ENCODE measurements around the gene CBX6. TPM values are rescaled to one million over a fixed set of nuclear protein-coding genes. Genes with fewer than 3 reads are reported as not detected.

The CBX6 gene
- total RNA-seq, 1 experiment from 2014 or later, result 90.0 TPM

- DNase-seq (ENCODE audit: low read depth, low spot score) (no peak), ATAC-seq (no peak)
- Histone ChIP-seq H3K4me1 (ENCODE audit: control insufficient read depth in 1 of 2, insufficient read depth in 2 of 2, low read length in 2 of 2) (peaks cover 19 to 41% of the 10 kb centered on the region in 2 experiments), H3K36me3 (ENCODE audit: control insufficient read depth in 1 of 2, insufficient read depth in 2 of 2, low read length in 2 of 2) (no peaks in the 10 kb centered on the region), H3K4me3 (replicated peaks in 1 of 2; ENCODE audit: low read depth in 1 of 2, low read length in 2 of 2) (no peak overlapping the region), H3K4me2 (ENCODE audit: low read length) (no peak overlapping the region), H3K9me2 (ENCODE audit: insufficient read depth) (no peaks in the 10 kb centered on the region), H3K27ac (ENCODE audit: low read depth, low read length) (no peak overlapping the region), H3K9me3 (ENCODE audit: control insufficient read depth in 1 of 2, insufficient read depth in 1 of 2, low read depth in 1 of 2, low read length in 2 of 2) (no peaks in the 10 kb centered on the region), H3K9ac (ENCODE audit: low read length) (no peak overlapping the region), H2AFZ (ENCODE audit: low read depth, low read length, poor library complexity, severe bottlenecking) (no peak overlapping the region), H4K20me1 (ENCODE audit: insufficient read depth) (no peaks in the 10 kb centered on the region), H3K79me2 (ENCODE audit: insufficient read depth, low read length) (no peaks in the 10 kb centered on the region), H3K27me3 (ENCODE audit: insufficient read depth, low read length) (no peaks in the 10 kb centered on the region)
- TF ChIP-seq ZFX (IDR thresholded peaks at IDR 0.05), result no peak
- TF ChIP-seq TCF7L2 (IDR thresholded peaks at IDR 0.05; ENCODE audit: borderline replicate concordance, extremely low read depth, insufficient read depth, insufficient read length), result no peak
- TF ChIP-seq RAD21 (IDR thresholded peaks at IDR 0.05; ENCODE audit: low read depth), result no peak
- no peak for TF ChIP-seq SRF (IDR thresholded peaks at IDR 0.05; ENCODE audit: low read depth)
- no peak for TF ChIP-seq EZH2 (IDR thresholded peaks at IDR 0.05)
- no peak for TF ChIP-seq POLR2AphosphoS5 (IDR thresholded peaks at IDR 0.05; ENCODE audit: low read depth, low read length)
- TF ChIP-seq EZH2phosphoT487 (IDR thresholded peaks at IDR 0.05; ENCODE audit: borderline replicate concordance), result no peak
- TF ChIP-seq JUND (IDR thresholded peaks at IDR 0.05), result no peak
- TF ChIP-seq EGR1 (IDR thresholded peaks at IDR 0.05; ENCODE audit: low read depth), result no peak
- no peak for TF ChIP-seq ATF3 (IDR thresholded peaks at IDR 0.05)
- no peak for TF ChIP-seq SP1 (IDR thresholded peaks at IDR 0.05; ENCODE audit: low read depth)
- no peak for TF ChIP-seq POLR2A (IDR thresholded peaks at IDR 0.05; ENCODE audit: borderline replicate concordance, extremely low read depth, insufficient read depth, insufficient read length)
- TF ChIP-seq MAX (IDR thresholded peaks at IDR 0.05), result no peak
- TF ChIP-seq ELF1 (IDR thresholded peaks at IDR 0.05; ENCODE audit: borderline replicate concordance, low read depth), result no peak
- no peak for TF ChIP-seq CTCF (IDR thresholded peaks at IDR 0.05 in 2 of 3, conservative IDR thresholded peaks at IDR 0.05 in 1 of 3; ENCODE audit: borderline replicate concordance in 1 of 3, insufficient read depth in 1 of 3, low read depth in 2 of 3, low read length in 2 of 3)
- no peak for TF ChIP-seq ZNF274 (IDR thresholded peaks at IDR 0.05; ENCODE audit: low read depth, low read length)
- no peak for TF ChIP-seq ZBTB33 (IDR thresholded peaks at IDR 0.05; ENCODE audit: extremely low read depth, insufficient replicate concordance, low read length)
- no peak for TF ChIP-seq FOSL1 (IDR thresholded peaks at IDR 0.05; ENCODE audit: low read depth)
- TF ChIP-seq YY1 (IDR thresholded peaks at IDR 0.05; ENCODE audit: extremely low read depth, insufficient replicate concordance, low read depth, low read length), result no peak
- intact Hi-C loops (cut with micrococcal nuclease), result no loop called here
- RAD21 ChIA-PET (ENCODE audit: low non-redundant PET in 1 of 2, low total read pairs in 2 of 2, uncharacterized antibody in 2 of 2, unreplicated experiment in 2 of 2), result no interaction called here
- CTCF ChIA-PET, result no interaction called here
- BruUV-seq (replicated peaks), result no TSS peak
- POLR2A ChIA-PET, result no interaction called here
Measured at GRCh38 chr22:38849811-38850210, 22.2 kb downstream of the CBX6 start.

Data from HCT116 (cell line).